Activated T-helper 17 cell treated with anti-CD3 and anti-CD28 coated beads, Interleukin-2, amount 50 U/mL, for 72 hours (primary cell): ENCODE measurements around the gene RPS6KB2. TPM values are rescaled to one million over a fixed set of nuclear protein-coding genes. Genes with fewer than 3 reads are reported as not detected.

ENCODE experiments used
- ATAC-seq: fragments of 150-1000 bp; cut with Tn5 transposase; replicated peaks from 2 replicates; pipeline ENCODE4 v1.10.0; 2021; ENCODE audit warnings: mild to moderate bottlenecking, moderate library complexity
- H3K27ac Mint-ChIP-seq: one replicate; pipeline ENCODE4 v1.8.0; 2022; ENCODE audit warnings: mixed read lengths
- H3K27me3 Mint-ChIP-seq: one replicate; pipeline ENCODE4 v1.8.0; 2022; ENCODE audit warnings: mixed read lengths
- H3K36me3 Mint-ChIP-seq: one replicate; pipeline ENCODE4 v1.8.0; 2022; ENCODE audit warnings: low read depth, mild to moderate bottlenecking, mixed read lengths
- H3K4me1 Mint-ChIP-seq: one replicate; pipeline ENCODE4 v1.8.0; 2022; ENCODE audit warnings: mixed read lengths
- H3K4me3 Mint-ChIP-seq: one replicate; pipeline ENCODE4 v1.8.0; 2022; ENCODE audit warnings: mild to moderate bottlenecking, mixed read lengths
- H3K9me3 Mint-ChIP-seq: one replicate; pipeline ENCODE4 v1.8.0; 2022; ENCODE audit warnings: mixed read lengths
- total RNA-seq, 2 donors: library from RNA; stranded (reverse); gene quantifications; one replicate each; pipeline ENCODE4 v1.2.3, GENCODE V29; 2022

The RPS6KB2 gene
- total RNA-seq, 2 donors from 2014 or later = 62.3 to 63.0 TPM

- no peak overlapping the region for H3K4me3 Mint-ChIP-seq
Measured at GRCh38 chr11:67412495-67413179, 15.7 kb upstream of the RPS6KB2 start.

GRCh38 chr11:67413266-67413849 is 14.9 kb upstream of the RPS6KB2 start:
- Mint-ChIP-seq H3K4me3 (no peak overlapping the region), H3K36me3 (peaks cover 22% of the 10 kb centered on the region), H3K27ac (peak overlapping the region; percentile 75), H3K4me1 (peaks cover 39% of the 10 kb centered on the region), H3K9me3 (no peaks in the 10 kb centered on the region), H3K27me3 (no peaks in the 10 kb centered on the region)
- no peak for ATAC-seq

More at GRCh38 chr11:67412495-67413179, 15.7 kb upstream of the RPS6KB2 start:
- Mint-ChIP-seq H3K9me3 (no peaks in the 10 kb centered on the region), H3K27ac (peak overlapping the region; percentile 75), H3K36me3 (peaks cover 29% of the 10 kb centered on the region), H3K4me1 (peaks cover 42% of the 10 kb centered on the region), H3K27me3 (no peaks in the 10 kb centered on the region)
- no peak for ATAC-seq

GRCh38 chr11:67415501-67416304 is 12.6 kb upstream of the RPS6KB2 start, which contains the start of gene CARNS1:
CARNS1 (plus strand) TSS chr11:67415678; CDS start chr11:67416200, 522 bp downstream.
- Mint-ChIP-seq H3K9me3 (no peaks in the 10 kb centered on the region), H3K27ac (peak within 1 kb of the TSS; percentile 86), H3K4me3 (peak within 1 kb of the TSS; percentile 80), H3K27me3 (no peaks in the 10 kb centered on the region), H3K4me1 (peaks cover 31% of the 10 kb centered on the region), H3K36me3 (peaks cover 4% of the 10 kb centered on the region)
- ATAC-seq = peak; percentile 28

- no peak for ATAC-seq
- Mint-ChIP-seq H3K4me1 (peaks cover 31% of the 10 kb centered on the region), H3K27me3 (no peaks in the 10 kb centered on the region), H3K27ac (peak overlapping the region; percentile 86), H3K4me3 (peak overlapping the region; percentile 80), H3K36me3 (no peaks in the 10 kb centered on the region), H3K9me3 (no peaks in the 10 kb centered on the region)
Measured at GRCh38 chr11:67416416-67417335, 11.6 kb upstream of the RPS6KB2 start.

- Mint-ChIP-seq H3K27ac (no peak overlapping the region), H3K27me3 (no peaks in the 10 kb centered on the region), H3K4me1 (peaks cover 25% of the 10 kb centered on the region), H3K4me3 (peak overlapping the region; percentile 80), H3K36me3 (no peaks in the 10 kb centered on the region), H3K9me3 (no peaks in the 10 kb centered on the region)
- ATAC-seq = no peak
Measured at GRCh38 chr11:67417425-67417824, 10.9 kb upstream of the RPS6KB2 start.

GRCh38 chr11:67418476-67419281 is 9.6 kb upstream of the RPS6KB2 start:
- Mint-ChIP-seq H3K4me1 (peaks cover 21% of the 10 kb centered on the region), H3K4me3 (peak overlapping the region; percentile 70), H3K27me3 (no peaks in the 10 kb centered on the region), H3K9me3 (no peaks in the 10 kb centered on the region), H3K36me3 (no peaks in the 10 kb centered on the region), H3K27ac (no peak overlapping the region)
- no peak for ATAC-seq

GRCh38 chr11:67419325-67420049 is 8.8 kb upstream of the RPS6KB2 start:
- no peaks in the 10 kb centered on the region for H3K36me3 Mint-ChIP-seq
- no peaks in the 10 kb centered on the region for H3K9me3 Mint-ChIP-seq
- H3K4me3 Mint-ChIP-seq = peak overlapping the region; percentile 70
- H3K4me1 Mint-ChIP-seq = peaks cover 21% of the 10 kb centered on the region
- H3K27me3 Mint-ChIP-seq = no peaks in the 10 kb centered on the region
- ATAC-seq = no peak
- H3K27ac Mint-ChIP-seq = no peak overlapping the region

- H3K4me3 Mint-ChIP-seq = peak overlapping the region; percentile 70
- H3K27ac Mint-ChIP-seq = peak overlapping the region; percentile 56
Measured at GRCh38 chr11:67420147-67420645, 8.1 kb upstream of the RPS6KB2 start.

GRCh38 chr11:67420646-67421429 is 7.5 kb upstream of the RPS6KB2 start:
- Mint-ChIP-seq H3K4me1 (peaks cover 21% of the 10 kb centered on the region), H3K27me3 (no peaks in the 10 kb centered on the region), H3K4me3 (peak overlapping the region; percentile 70), H3K36me3 (no peaks in the 10 kb centered on the region), H3K27ac (no peak overlapping the region), H3K9me3 (no peaks in the 10 kb centered on the region)
- peak; percentile 95 for ATAC-seq

More at GRCh38 chr11:67420147-67420645, 8.1 kb upstream of the RPS6KB2 start:
- Mint-ChIP-seq H3K27me3 (no peaks in the 10 kb centered on the region), H3K36me3 (no peaks in the 10 kb centered on the region), H3K9me3 (no peaks in the 10 kb centered on the region), H3K4me1 (peaks cover 21% of the 10 kb centered on the region)
- no peak for ATAC-seq

- H3K27ac Mint-ChIP-seq = no peak overlapping the region
- peak overlapping the region; percentile 64 for H3K4me3 Mint-ChIP-seq
- H3K36me3 Mint-ChIP-seq = no peaks in the 10 kb centered on the region
- no peaks in the 10 kb centered on the region for H3K9me3 Mint-ChIP-seq
- H3K27me3 Mint-ChIP-seq = no peaks in the 10 kb centered on the region
- peaks cover 15% of the 10 kb centered on the region for H3K4me1 Mint-ChIP-seq
- ATAC-seq = no peak
Measured at GRCh38 chr11:67421430-67422031, 6.8 kb upstream of the RPS6KB2 start.

GRCh38 chr11:67422891-67423290 is 5.4 kb upstream of the RPS6KB2 start:
- peaks cover 7% of the 10 kb centered on the region for H3K4me1 Mint-ChIP-seq
- no peaks in the 10 kb centered on the region for H3K9me3 Mint-ChIP-seq
- ATAC-seq = no peak
- no peak overlapping the region for H3K4me3 Mint-ChIP-seq
- H3K27ac Mint-ChIP-seq = no peak overlapping the region
- H3K36me3 Mint-ChIP-seq = peaks cover 6% of the 10 kb centered on the region
- no peaks in the 10 kb centered on the region for H3K27me3 Mint-ChIP-seq

GRCh38 chr11:67423466-67423865 is 4.8 kb upstream of the RPS6KB2 start:
- H3K4me1 Mint-ChIP-seq = peaks cover 5% of the 10 kb centered on the region
- H3K9me3 Mint-ChIP-seq = no peaks in the 10 kb centered on the region
- no peaks in the 10 kb centered on the region for H3K27me3 Mint-ChIP-seq
- H3K36me3 Mint-ChIP-seq = peaks cover 11% of the 10 kb centered on the region
- no peak overlapping the region for H3K4me3 Mint-ChIP-seq
- no peak overlapping the region for H3K27ac Mint-ChIP-seq
- ATAC-seq = no peak
